NB4 (cell line): ENCODE results near the gene PRKACB.

Source experiments
- DNase-seq: peaks from one replicate; pipeline ENCODE4 v3.0.0; 2010; ENCODE audit warnings: low read depth
- H3K4me3 ChIP-seq: one replicate; pipeline ENCODE4 v1.5.1; 2011; ENCODE audit warnings: mild to moderate bottlenecking, low read depth, low read length, moderate library complexity
- MYC ChIP-seq: IDR thresholded peaks from 2 replicates; pipeline ENCODE4 v1.6.1; 2011; ENCODE audit warnings: low read depth, low read length
- POLR2A ChIP-seq: IDR thresholded peaks from 2 replicates; pipeline ENCODE4 v1.6.1; 2011; ENCODE audit warnings: mild to moderate bottlenecking; ENCODE audit not compliant: insufficient read length; ENCODE audit errors: extremely low read depth
- TF ChIP-seq, protein P1 (sequence below): IDR thresholded peaks from 2 replicates; pipeline ENCODE4 v1.6.1; 2011; ENCODE audit warnings: low read depth, low read length
- TF ChIP-seq, protein P2 (sequence below): IDR thresholded peaks from one replicate; pipeline ENCODE4 v1.5.1; 2012; ENCODE audit warnings: low read depth, low read length

The PRKACB gene

DNA sequence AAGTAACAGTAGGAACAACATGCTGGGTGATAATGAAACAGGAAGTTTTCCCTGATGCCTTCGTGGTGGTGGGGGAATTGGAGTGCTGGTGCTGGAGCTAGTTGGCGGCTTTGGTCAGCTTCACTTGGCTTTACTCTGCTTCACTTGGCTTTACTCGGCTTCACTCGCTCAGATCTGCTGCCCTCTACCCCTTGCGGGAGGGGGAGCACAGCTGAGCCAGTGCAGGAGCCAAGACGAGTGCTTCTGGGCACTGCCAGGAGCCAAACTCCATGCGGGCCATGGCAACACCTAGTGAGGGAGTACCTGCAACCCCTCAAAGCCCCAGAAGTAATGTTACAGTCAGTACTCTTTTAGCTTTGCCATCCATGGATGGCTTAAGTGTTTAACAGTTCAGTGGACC, 10.6 kb upstream of the PRKACB start:
- H3K4me3 ChIP-seq: no peak overlapping the region
- no peak for DNase-seq
- TF ChIP-seq, protein P1, sequence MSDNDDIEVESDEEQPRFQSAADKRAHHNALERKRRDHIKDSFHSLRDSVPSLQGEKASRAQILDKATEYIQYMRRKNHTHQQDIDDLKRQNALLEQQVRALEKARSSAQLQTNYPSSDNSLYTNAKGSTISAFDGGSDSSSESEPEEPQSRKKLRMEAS: no peak
- TF ChIP-seq, protein P2, sequence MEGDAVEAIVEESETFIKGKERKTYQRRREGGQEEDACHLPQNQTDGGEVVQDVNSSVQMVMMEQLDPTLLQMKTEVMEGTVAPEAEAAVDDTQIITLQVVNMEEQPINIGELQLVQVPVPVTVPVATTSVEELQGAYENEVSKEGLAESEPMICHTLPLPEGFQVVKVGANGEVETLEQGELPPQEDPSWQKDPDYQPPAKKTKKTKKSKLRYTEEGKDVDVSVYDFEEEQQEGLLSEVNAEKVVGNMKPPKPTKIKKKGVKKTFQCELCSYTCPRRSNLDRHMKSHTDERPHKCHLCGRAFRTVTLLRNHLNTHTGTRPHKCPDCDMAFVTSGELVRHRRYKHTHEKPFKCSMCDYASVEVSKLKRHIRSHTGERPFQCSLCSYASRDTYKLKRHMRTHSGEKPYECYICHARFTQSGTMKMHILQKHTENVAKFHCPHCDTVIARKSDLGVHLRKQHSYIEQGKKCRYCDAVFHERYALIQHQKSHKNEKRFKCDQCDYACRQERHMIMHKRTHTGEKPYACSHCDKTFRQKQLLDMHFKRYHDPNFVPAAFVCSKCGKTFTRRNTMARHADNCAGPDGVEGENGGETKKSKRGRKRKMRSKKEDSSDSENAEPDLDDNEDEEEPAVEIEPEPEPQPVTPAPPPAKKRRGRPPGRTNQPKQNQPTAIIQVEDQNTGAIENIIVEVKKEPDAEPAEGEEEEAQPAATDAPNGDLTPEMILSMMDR: no peak
- TF ChIP-seq POLR2A (no peak), MYC (no peak)

DNA sequence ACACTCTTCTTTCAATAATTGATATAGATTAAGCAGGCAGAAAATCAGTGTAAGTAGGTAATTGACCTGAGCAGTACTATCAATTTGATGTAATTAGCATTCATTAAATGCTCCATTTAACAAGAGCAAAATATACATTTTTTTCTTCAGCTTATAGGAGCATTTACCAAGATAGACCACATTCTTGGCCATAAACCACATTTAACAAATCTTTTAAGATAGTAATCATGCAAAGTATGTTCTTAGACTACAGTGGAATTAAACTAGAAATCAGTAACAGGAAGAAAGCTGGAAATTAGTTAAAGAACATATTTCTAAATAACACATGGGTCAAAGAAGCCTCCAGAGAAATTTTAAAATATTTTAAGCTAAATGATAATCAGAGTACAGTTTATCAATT, 8.7 kb upstream of the PRKACB start:
- TF ChIP-seq MYC: no peak
- TF ChIP-seq POLR2A: no peak
- TF ChIP-seq, protein P1: no peak
- TF ChIP-seq, protein P2: no peak
- DNase-seq: no peak
- no peak overlapping the region for H3K4me3 ChIP-seq

DNA sequence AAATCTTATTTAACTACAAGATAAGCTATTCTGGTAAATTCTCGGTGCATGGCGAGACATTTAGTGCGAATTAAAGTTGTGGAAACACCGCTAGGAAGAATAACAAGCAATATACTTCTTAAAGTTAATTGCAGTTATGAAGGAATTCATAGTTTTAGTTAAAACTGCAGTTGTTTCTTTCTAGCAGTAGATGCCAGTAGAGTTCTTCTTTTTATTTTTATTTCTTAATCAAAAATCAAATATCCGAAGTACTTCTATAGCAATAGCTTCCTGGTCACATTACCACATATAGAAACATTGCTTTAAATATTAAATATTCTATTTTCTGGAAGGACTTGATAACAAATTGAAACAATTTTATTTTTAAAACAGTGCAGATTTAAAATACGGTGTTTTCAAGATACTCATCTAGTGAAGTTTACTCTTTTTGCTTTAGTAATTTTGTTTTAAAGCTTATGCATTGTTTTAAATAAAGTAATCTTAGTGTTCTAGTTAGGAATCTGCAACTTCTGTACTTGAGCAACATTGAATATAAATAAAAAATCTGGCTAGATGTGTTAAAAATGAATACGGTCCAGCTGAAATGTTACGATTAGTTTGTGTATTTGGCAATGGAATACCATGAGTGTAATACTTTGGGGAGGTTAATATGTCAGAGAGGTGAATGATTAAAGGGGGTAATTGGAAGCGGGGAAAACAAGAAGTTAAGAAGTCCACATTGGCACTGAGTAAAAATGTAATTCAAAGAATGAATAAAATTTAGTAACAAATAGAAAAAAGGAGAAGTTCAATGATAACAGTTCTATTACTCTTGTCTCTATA, 2.7 kb upstream of the PRKACB start:
- TF ChIP-seq, protein P1: no peak
- TF ChIP-seq, protein P2: peak; percentile 10
- no peak overlapping the region for H3K4me3 ChIP-seq
- DNase-seq: peak; percentile 23

DNA sequence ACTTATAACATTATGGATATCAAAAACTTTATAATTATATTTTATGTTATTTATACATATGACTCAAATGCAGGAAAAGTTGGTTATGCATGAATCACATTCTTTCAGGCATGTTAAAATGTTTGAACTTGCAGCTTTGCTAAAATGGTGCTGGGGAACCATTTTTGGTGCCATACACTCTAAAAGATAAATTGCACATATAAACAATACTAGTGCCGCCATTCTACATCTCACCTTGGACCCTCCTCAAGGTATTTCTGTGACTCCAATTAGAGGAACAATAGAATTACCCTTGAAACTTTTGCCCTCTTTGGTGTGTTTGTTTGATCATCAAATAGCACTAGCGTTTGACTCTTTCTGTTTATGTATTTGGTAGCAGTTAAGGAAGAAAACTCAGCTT, 997 bp downstream of the PRKACB start:
- TF ChIP-seq, protein P2: no peak
- TF ChIP-seq POLR2A: no peak
- TF ChIP-seq MYC: no peak
- TF ChIP-seq, protein P1: no peak
- peak; percentile 53 for DNase-seq
- H3K4me3 ChIP-seq: peak overlapping the region; percentile 69

DNA sequence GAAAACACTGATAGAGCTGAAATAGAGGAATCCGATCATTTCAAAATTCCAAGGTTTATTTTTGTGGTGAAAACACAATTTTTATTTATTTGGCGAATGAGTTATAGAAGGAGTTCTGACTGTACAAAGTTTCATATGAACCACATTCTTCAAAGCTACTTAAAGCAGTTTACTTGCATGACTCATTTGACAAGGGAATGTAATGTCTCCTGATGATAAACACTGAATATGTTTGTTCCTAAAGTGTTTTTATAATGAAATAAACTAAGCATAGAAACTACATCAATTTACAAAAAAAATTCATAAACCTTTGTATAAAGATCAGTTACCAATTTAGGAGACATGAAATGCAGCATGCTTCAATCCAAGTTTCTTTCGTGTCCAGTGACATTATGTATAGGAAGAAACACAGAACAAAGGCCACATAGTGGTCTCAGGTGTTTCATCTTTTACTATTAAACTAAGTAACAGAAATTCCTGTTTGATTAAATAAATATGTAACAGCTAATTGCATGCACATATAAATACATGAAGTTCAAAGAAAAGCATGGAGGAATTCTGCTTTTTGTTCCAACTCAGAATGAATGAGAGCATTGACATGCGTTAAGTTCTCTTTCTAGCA, 2.5 kb downstream of the PRKACB start:
- H3K4me3 ChIP-seq: peak overlapping the region; percentile 69
- TF ChIP-seq, protein P2: no peak
- TF ChIP-seq, protein P1: no peak
- TF ChIP-seq MYC: no peak
- no peak for TF ChIP-seq POLR2A
- DNase-seq: peak; percentile 19
